ENCODE measurements around the gene FAAH2. TPM values are rescaled to one million over a fixed set of nuclear protein-coding genes. Genes with fewer than 3 reads are reported as not detected.
"Not testable (repeated sequence)": the region's sequence is repeated elsewhere in the genome, so short reads cannot be mapped to it uniquely, and the experiment has no call there.

The FAAH2 gene
- total RNA-seq, 3 donors from 2014 or later, result 4.7 to 11.6 (median 7.2) TPM

- no peaks in the 10 kb centered on the region for H3K9me3 ChIP-seq
- DNase-seq (no peak), ATAC-seq (no peak)
- no peak overlapping the region for H3K4me3 ChIP-seq
- no peak for TF ChIP-seq CTCF (IDR thresholded peaks at IDR 0.05)
- intact Hi-C loops (cut with DNase I, micrococcal nuclease), result no loop called here
- no peaks in the 10 kb centered on the region for H3K36me3 ChIP-seq (ENCODE audit: low read depth)
- no peaks in the 10 kb centered on the region for H3K4me1 ChIP-seq (ENCODE audit: low read depth)
Measured at GRCh38 chrX:57294961-57295360, 8.5 kb downstream of the FAAH2 start.

GRCh38 chrX:57295679-57296078 is 9.2 kb downstream of the FAAH2 start:
- intact Hi-C loops (cut with DNase I, micrococcal nuclease), result not testable (repeated sequence)

GRCh38 chrX:57313583-57314215 is 27.2 kb downstream of the FAAH2 start:
- DNase-seq, result no peak

More at GRCh38 chrX:57295679-57296078, 9.2 kb downstream of the FAAH2 start:
- not testable (repeated sequence) for H3K36me3 ChIP-seq (ENCODE audit: low read depth); ATAC-seq; H3K4me1 ChIP-seq (ENCODE audit: low read depth); H3K4me3 ChIP-seq; H3K9me3 ChIP-seq
- peak in 1 of 3 donors; percentile 35 for DNase-seq

GRCh38 chrX:57329008-57329407 is 42.5 kb downstream of the FAAH2 start:
- DNase-seq, result no peak
- H3K4me3 ChIP-seq, result no peak overlapping the region
- H3K4me1 ChIP-seq (ENCODE audit: low read depth), result no peaks in the 10 kb centered on the region
- no peaks in the 10 kb centered on the region for H3K36me3 ChIP-seq (ENCODE audit: low read depth)
- intact Hi-C loops (cut with DNase I, micrococcal nuclease), result no loop called here
- peaks cover 3% of the 10 kb centered on the region for H3K9me3 ChIP-seq
- no peak for ATAC-seq
- TF ChIP-seq CTCF (IDR thresholded peaks at IDR 0.05), result no peak

More at GRCh38 chrX:57313583-57314215, 27.2 kb downstream of the FAAH2 start:
- no peaks in the 10 kb centered on the region for H3K36me3 ChIP-seq (ENCODE audit: low read depth)
- H3K4me3 ChIP-seq, result no peak overlapping the region
- intact Hi-C loops (cut with DNase I, micrococcal nuclease), result no loop called here
- no peak for ATAC-seq
- H3K9me3 ChIP-seq, result no peaks in the 10 kb centered on the region
- no peaks in the 10 kb centered on the region for H3K4me1 ChIP-seq (ENCODE audit: low read depth)
- TF ChIP-seq CTCF (IDR thresholded peaks at IDR 0.05), result no peak

GRCh38 chrX:57335790-57336189 is 49.3 kb downstream of the FAAH2 start:
- H3K4me3 ChIP-seq; H3K4me1 ChIP-seq (ENCODE audit: low read depth); H3K36me3 ChIP-seq (ENCODE audit: low read depth); DNase-seq; H3K9me3 ChIP-seq; intact Hi-C loops (cut with DNase I, micrococcal nuclease); ATAC-seq: not testable (repeated sequence)

- Histone ChIP-seq H3K9me3 (no peaks in the 10 kb centered on the region), H3K4me3 (no peak overlapping the region), H3K36me3 (ENCODE audit: low read depth) (no peaks in the 10 kb centered on the region), H3K4me1 (ENCODE audit: low read depth) (no peaks in the 10 kb centered on the region)
- no peak for TF ChIP-seq CTCF (IDR thresholded peaks at IDR 0.05)
- ATAC-seq (no peak), DNase-seq (no peak)
- intact Hi-C loops (cut with DNase I, micrococcal nuclease), result no loop called here
Measured at GRCh38 chrX:57353472-57354132, 67.1 kb downstream of the FAAH2 start.
